Sigmoid colon (tissue), 7 donors: Measurements from ENCODE around the gene RAB3C. TPM values are rescaled to one million over a fixed set of nuclear protein-coding genes. Genes with fewer than 3 reads are reported as not detected.

Experiments
- DNase-seq: peaks from one replicate; pipeline ENCODE4 v3.0.0-alpha.2; 2019
- H3K27ac ChIP-seq, 4 donors: fragments of 200-600 bp; sonication (generic); one replicate each; pipeline ENCODE4 v1.5.1; 2016 to 2019; ENCODE audit warnings: mild to moderate bottlenecking in 1 of 4
- H3K27me3 ChIP-seq, 3 donors: fragments of 200-600 bp; sonication (generic); one replicate each; pipeline ENCODE4 v1.5.1; 2019; ENCODE audit warnings: mild to moderate bottlenecking in 1 of 3
- H3K36me3 ChIP-seq, 4 donors: fragments of 200-600 bp; sonication (generic); one replicate each; pipeline ENCODE4 v1.5.1; 2016 to 2019
- H3K4me1 ChIP-seq, 4 donors: fragments of 200-600 bp; sonication (generic); one replicate each; pipeline ENCODE4 v1.5.1; 2017 to 2019
- H3K4me3 ChIP-seq, 4 donors: fragments of 200-600 bp; sonication (generic); one replicate each; pipeline ENCODE4 v1.5.1; 2017 to 2019; ENCODE audit warnings: mild to moderate bottlenecking in 2 of 4, moderate library complexity in 1 of 4
- H3K9me3 ChIP-seq, 4 donors: fragments of 200-600 bp in 3 of 4; sonication (generic) in 3 of 4; one replicate each; pipeline versions ENCODE4 v1.5.1 to v1.6.1; 2013 to 2019
- EP300 ChIP-seq, 4 donors: sonication (generic); formaldehyde crosslinking; IDR thresholded peaks; one replicate each; pipeline ENCODE4 v1.6.1; 2017; ENCODE audit warnings: antibody characterized with exemption in 4 of 4
- POLR2A ChIP-seq, 2 donors: fragments of 450-650 bp; IDR thresholded peaks; one replicate each; pipeline ENCODE4 v1.6.1; 2016; ENCODE audit warnings: antibody characterized with exemption in 2 of 2, mild to moderate bottlenecking in 2 of 2, moderate library complexity in 2 of 2
- POLR2AphosphoS5 ChIP-seq, 4 donors: sonication (generic); formaldehyde crosslinking; IDR thresholded peaks; one replicate each; pipeline ENCODE4 v1.6.1; 2017; ENCODE audit warnings: antibody characterized with exemption in 4 of 4
- WGBS, 2 donors: extraction: QIAGEN DNeasy Blood & Tissue Kit; methylation state at CpG; one replicate each; pipeline ENCODE4 v1.1.7; 2013; 5-methylcytosine and 5-hydroxymethylcytosine counted together
- intact Hi-C: fragments of 100-400 bp; cut with DNase I; formaldehyde crosslinking; loops from one replicate; pipeline ENCODE4 v1.15.1; 2023
- polyA plus RNA-seq, 3 donors: library from polyadenylated mRNA; stranded (reverse); fragments of 200-250 nt; gene quantifications; one replicate each; pipeline ENCODE4 v1.2.3, GENCODE V29; 2013
- total RNA-seq, 4 donors: library from RNA; depleted of rRNA; stranded (reverse); fragments of >200 nt; gene quantifications; one replicate each; pipeline ENCODE4 v1.1.0, GENCODE V29; 2016
- TF ChIP-seq, protein P1 (sequence below), 4 experiments: fragments of 450-650 bp in 3 of 4; fragments of 200-600 bp in 1 of 4; IDR thresholded peaks; one replicate each; pipeline ENCODE4 v1.5.1; 2016 to 2019; ENCODE audit warnings: antibody characterized with exemption in 4 of 4, mild to moderate bottlenecking in 3 of 4, moderate library complexity in 2 of 4
- donor health status: healthy with polysubstance abuse.
- donor health status: Bipolar disorder and iron deficiency.
- donor health status: healthy.

The RAB3C gene
- total and polyA plus RNA-seq, 7 donors, result under 0.01 to 17.6 (median 2.4) TPM; not detected in 1

DNA sequence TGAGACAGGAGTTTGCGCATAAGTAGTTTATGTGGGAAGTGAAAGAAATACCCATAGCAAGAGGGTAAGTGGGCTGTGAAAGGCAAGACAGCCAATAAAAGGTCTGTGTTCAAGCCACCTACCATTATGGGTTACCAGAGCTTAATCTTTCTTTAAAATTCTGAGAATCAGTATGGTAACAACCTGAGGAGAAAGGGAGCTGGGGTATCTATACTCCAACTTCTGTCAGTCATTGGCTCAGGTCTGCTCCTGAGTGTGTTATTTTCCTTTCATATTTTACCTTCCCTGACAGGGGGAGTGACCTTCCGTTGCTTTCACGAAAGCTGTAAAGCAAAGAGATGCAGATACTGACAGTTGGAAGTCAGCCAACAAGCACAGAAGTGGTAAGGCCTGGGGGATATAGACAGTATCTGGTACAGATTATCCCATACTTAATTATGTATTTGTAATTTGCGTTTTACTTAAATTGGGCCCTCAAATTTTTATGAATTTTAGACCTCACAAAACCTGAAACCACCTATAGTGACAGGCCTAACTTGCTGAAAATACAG lies 233.4 kb downstream of the RAB3C start:
- TF ChIP-seq, protein P1, sequence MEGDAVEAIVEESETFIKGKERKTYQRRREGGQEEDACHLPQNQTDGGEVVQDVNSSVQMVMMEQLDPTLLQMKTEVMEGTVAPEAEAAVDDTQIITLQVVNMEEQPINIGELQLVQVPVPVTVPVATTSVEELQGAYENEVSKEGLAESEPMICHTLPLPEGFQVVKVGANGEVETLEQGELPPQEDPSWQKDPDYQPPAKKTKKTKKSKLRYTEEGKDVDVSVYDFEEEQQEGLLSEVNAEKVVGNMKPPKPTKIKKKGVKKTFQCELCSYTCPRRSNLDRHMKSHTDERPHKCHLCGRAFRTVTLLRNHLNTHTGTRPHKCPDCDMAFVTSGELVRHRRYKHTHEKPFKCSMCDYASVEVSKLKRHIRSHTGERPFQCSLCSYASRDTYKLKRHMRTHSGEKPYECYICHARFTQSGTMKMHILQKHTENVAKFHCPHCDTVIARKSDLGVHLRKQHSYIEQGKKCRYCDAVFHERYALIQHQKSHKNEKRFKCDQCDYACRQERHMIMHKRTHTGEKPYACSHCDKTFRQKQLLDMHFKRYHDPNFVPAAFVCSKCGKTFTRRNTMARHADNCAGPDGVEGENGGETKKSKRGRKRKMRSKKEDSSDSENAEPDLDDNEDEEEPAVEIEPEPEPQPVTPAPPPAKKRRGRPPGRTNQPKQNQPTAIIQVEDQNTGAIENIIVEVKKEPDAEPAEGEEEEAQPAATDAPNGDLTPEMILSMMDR (IDR thresholded peaks at IDR 0.05), result no peak
- TF ChIP-seq POLR2AphosphoS5 (IDR thresholded peaks at IDR 0.05) (no peak), POLR2A (IDR thresholded peaks at IDR 0.05) (no peak), EP300 (IDR thresholded peaks at IDR 0.05) (no peak)
- no peaks in the 10 kb centered on the region for H3K9me3 ChIP-seq
- H3K36me3 ChIP-seq, result no peaks in the 10 kb centered on the region
- 78 to 82% methylated on average over 4 of the region's 4 CpGs for WGBS, 2 donors
- DNase-seq, result no peak
- no peak overlapping the region for H3K4me3 ChIP-seq
- no peak overlapping the region for H3K27ac ChIP-seq
- no peaks in the 10 kb centered on the region for H3K4me1 ChIP-seq
- intact Hi-C loops, result no loop called here
- H3K27me3 ChIP-seq, result no peaks in the 10 kb centered on the region

DNA sequence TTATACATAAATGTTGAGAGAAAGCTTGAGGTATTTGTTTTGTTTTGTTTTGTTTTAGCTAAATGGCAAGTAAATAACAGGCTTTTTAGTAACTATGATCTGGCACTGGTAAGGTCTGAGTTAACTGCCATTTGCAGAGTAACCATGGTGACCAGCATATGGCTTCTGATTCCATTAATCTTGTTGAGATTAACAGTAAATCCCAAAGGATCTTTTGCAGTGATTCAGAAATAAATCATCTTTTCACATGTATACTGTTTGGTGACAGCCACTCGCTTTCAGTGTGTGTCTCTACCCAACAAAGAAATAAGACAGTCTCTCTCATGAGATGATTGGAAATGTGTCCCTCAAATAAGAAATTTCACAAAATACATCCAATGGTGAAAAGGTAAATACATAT lies 235.6 kb downstream of the RAB3C start:
- no peak for DNase-seq
- H3K27me3 ChIP-seq, result no peaks in the 10 kb centered on the region
- 86 to 88% methylated on average over 1 of the region's 1 CpG for WGBS, 2 donors
- no peaks in the 10 kb centered on the region for H3K4me1 ChIP-seq
- no peaks in the 10 kb centered on the region for H3K9me3 ChIP-seq
- no peak overlapping the region for H3K27ac ChIP-seq
- intact Hi-C loops, result no loop called here
- H3K4me3 ChIP-seq, result no peak overlapping the region
- TF ChIP-seq, protein P1 (IDR thresholded peaks at IDR 0.05), result no peak
- no peak for TF ChIP-seq EP300 (IDR thresholded peaks at IDR 0.05)
- no peak for TF ChIP-seq POLR2A (IDR thresholded peaks at IDR 0.05)
- no peak for TF ChIP-seq POLR2AphosphoS5 (IDR thresholded peaks at IDR 0.05)
- no peaks in the 10 kb centered on the region for H3K36me3 ChIP-seq

DNA sequence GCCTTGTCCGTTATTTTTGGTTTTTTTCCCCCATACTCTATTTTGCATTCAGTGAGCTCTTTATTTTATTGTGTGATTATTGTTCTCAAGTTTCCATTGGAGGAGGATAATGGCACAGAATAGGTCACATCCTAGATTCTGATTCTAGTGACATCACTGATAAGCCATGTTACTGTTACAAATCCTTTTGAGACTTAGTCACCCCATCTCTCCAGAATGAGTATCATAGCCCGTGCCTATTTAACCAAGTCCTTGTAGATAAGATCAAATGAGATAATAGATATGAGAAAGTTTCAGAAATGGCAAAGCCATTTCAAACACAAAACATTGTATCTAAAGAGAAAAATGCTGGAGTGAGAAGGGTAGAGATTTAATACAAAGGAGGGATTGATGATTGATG lies 242.6 kb downstream of the RAB3C start:
- intact Hi-C loops, result no loop called here
- TF ChIP-seq POLR2AphosphoS5 (IDR thresholded peaks at IDR 0.05), result no peak
- TF ChIP-seq, protein P1 (IDR thresholded peaks at IDR 0.05), result no peak
- no peak for TF ChIP-seq EP300 (IDR thresholded peaks at IDR 0.05)
- TF ChIP-seq POLR2A (IDR thresholded peaks at IDR 0.05), result no peak
- no peaks in the 10 kb centered on the region for H3K4me1 ChIP-seq
- no peak for DNase-seq
- no peaks in the 10 kb centered on the region for H3K27me3 ChIP-seq
- H3K9me3 ChIP-seq, result no peaks in the 10 kb centered on the region
- no peak overlapping the region for H3K4me3 ChIP-seq
- no peaks in the 10 kb centered on the region for H3K36me3 ChIP-seq
- H3K27ac ChIP-seq, result no peak overlapping the region
- 54 to 89% methylated on average over 2 of the region's 2 CpGs for WGBS, 2 donors

DNA sequence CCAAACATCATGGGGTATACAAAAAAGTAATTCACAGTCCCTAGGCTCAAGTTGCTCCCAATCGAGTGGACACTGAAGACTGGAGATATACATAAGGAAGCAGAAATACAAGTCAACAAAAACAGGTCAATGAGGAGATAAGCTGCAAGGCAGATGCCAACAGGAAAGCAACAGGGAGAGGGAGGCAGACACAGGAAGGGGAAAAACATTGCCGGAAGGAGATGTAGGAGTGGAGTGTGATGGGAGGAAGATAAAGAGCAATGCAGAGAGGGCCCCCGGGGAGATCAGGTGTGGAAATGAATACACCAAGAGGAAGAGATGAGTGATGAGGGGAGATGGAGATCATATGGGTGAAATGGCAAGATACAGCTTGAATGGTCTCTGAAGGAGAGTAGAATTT lies 243.0 kb downstream of the RAB3C start:
- 72 to 75% methylated on average over 3 of the region's 3 CpGs for WGBS, 2 donors

More for the DNA sequence above, 243.0 kb downstream of the RAB3C start:
- DNase-seq, result no peak
- TF ChIP-seq POLR2AphosphoS5 (IDR thresholded peaks at IDR 0.05) (no peak), EP300 (IDR thresholded peaks at IDR 0.05) (no peak), POLR2A (IDR thresholded peaks at IDR 0.05) (no peak)
- TF ChIP-seq, protein P1 (IDR thresholded peaks at IDR 0.05), result no peak
- H3K27me3 ChIP-seq, result no peaks in the 10 kb centered on the region
- intact Hi-C loops, result no loop called here
- no peaks in the 10 kb centered on the region for H3K4me1 ChIP-seq
- H3K9me3 ChIP-seq, result no peaks in the 10 kb centered on the region
- no peak overlapping the region for H3K27ac ChIP-seq
- no peaks in the 10 kb centered on the region for H3K36me3 ChIP-seq
- no peak overlapping the region for H3K4me3 ChIP-seq
